HG02759 (cell line): Measurements from ENCODE around the gene DDX42.
"Not testable (repeated sequence)": the region's sequence is repeated elsewhere in the genome, so short reads cannot be mapped to it uniquely, and the experiment has no call there.

Source experiments
- ATAC-seq: cut with Tn5 transposase; IDR thresholded peaks from one replicate; pipeline ENCODE4 v1.9.1; 2021; ENCODE audit warnings: mild to moderate bottlenecking, moderate library complexity; ENCODE audit not compliant: unreplicated experiment

DDX42 gene

GRCh38 chr17:63774969-63775265 lies 947 bp downstream of the DDX42 start:
- ATAC-seq = no peak

DNA sequence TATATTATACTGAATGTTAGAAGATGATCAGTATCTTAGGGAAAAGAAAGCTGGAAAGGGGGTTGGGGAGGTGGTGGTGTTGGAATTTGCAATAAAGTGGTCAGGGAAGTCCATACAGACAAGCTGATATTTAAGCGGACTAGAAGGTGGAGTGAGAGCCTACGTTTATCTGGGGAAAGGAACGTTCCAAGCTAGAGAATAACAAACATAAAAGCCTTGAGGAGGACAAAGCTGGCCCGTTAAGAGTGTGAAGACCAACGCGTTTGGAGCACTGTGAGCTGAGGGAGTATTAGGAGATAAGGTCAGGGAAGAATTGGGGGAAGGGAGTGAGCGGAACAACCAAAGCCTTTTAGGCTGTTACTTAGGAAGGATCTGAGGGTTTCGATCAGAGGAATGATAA lies 1.4 kb downstream of the DDX42 start:
- ATAC-seq = no peak

DNA sequence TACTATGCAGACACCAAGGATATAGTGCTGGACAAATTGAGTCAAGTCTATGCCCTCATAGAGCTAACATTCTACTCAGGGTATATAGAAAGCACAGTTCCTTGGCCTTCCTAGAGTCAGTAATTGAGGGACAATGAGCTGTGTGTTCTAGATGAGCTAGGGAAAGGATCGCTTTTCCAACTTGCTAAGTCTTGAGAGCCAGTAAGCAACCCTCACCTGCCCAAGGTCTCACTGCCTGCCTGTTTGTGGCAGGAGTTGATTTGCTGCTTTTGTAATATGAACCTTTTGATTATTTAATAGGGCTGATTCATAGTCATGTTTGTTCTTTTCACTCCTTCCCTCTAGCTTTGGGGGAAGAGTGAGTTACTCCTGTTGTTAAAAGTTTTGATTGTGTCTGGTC lies 6.5 kb downstream of the DDX42 start:
- ATAC-seq = no peak

DNA sequence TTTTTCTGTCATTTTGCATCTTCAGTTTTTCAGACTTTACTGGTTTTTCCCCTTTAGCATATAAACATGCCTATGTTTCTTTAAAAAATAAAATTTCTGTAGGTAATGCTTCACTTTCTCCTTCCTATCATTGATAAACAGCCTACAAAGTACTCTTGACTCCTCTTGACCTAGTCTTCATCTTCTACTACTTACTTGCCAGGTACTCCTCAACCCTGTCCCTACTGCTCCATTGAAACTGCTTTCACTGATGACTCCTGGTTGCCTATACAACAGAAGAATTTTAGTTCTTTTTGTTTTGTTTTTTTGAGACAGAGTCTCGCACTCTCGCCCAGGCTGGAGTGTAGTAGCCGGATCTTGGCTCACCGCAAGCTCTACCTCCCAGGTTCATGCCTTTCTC lies 7.0 kb downstream of the DDX42 start:
- ATAC-seq = no peak

DNA sequence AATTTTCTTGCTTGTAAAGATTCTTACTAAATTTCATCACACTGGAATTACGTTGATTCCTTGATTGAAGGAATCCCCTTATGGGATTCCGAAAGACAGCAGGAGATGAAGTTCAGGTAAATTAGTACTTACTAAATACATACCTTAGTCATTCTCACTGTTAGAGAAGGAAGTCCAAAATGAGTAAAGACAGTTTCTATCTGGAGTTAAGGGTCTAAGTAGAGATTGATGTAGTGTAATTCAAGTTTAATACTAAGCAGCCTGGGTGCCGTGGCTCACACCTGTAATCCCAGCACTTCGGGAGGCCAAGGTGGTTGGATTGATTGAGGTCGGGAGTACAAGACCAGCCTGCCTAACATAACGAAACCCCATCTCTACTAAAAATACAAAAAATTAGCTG lies 9.6 kb downstream of the DDX42 start:
- ATAC-seq = no peak

GRCh38 chr17:63785556-63785955 lies 11.6 kb downstream of the DDX42 start:
- no peak for ATAC-seq

- ATAC-seq = no peak
Observed at GRCh38 chr17:63786117-63786516, 12.1 kb downstream of the DDX42 start.

DNA sequence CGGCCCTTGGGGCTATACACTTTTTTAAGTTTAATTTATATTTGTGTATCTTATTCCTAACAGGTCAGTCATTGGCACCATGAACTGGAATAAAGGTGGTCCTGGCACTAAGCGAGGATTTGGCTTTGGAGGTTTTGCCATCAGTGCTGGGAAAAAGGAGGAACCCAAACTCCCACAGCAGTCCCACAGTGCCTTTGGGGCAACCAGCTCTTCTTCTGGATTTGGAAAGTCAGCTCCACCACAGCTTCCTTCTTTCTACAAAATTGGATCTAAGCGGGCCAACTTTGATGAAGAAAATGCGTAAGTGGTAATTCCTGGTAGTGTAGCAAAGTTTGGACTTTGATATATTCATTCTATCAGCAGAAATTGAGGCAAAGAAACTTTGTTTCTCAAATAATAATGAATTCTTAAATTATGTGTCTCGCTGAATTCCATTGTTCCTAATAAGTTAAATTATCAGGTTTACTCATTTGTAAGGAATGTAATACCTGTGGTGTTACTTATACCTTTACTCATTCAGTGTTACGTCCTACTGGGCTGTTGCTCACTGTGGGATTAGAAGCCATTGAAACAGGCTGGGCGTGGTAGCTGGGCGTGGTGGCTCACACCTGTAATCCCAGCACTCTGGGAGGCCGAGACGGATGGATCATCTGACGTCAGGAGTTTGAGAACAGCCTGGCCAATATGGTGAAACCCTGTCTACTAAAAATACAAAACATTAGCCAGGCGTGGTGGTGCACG lies 13.2 kb downstream of the DDX42 start:
- no peak for ATAC-seq

DNA sequence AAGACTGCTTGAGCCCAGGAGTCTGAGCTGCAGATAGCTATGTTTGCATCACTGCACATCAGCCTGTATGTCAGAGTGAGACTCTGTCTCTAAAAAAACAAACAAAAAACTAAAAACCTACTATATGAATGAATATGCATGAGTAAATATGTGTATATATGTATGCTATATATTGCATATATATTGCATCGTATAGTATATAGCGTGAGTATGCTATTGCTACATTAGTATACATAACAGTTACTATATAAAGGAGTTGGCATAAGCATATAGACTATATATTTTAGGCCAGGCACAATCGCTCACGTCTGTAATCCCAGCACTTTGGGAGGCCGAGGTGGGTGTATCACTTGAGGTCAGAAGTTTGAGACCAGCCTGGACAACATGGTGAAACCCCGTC lies 16.1 kb downstream of the DDX42 start:
- no peak for ATAC-seq

- no peak for ATAC-seq
Observed at GRCh38 chr17:63792055-63792729, 18.2 kb downstream of the DDX42 start.

GRCh38 chr17:63796375-63796774 lies 22.4 kb downstream of the DDX42 start:
- not testable (repeated sequence) for ATAC-seq

- no peak for ATAC-seq
Observed at GRCh38 chr17:63798572-63799106, 24.7 kb downstream of the DDX42 start.

GRCh38 chr17:63800783-63801182 lies 26.8 kb downstream of the DDX42 start:
- ATAC-seq = no peak

- no peak for ATAC-seq
Observed at GRCh38 chr17:63804328-63804727, 30.4 kb downstream of the DDX42 start.

GRCh38 chr17:63805591-63805990 lies 31.6 kb downstream of the DDX42 start:
- ATAC-seq = no peak

- ATAC-seq = no peak
Observed at GRCh38 chr17:63809970-63810369, 36.0 kb downstream of the DDX42 start.

- ATAC-seq = no peak
Observed at GRCh38 chr17:63816123-63816522, 42.2 kb downstream of the DDX42 start.

- ATAC-seq = no peak
Observed at GRCh38 chr17:63816669-63817068, 42.7 kb downstream of the DDX42 start.

DNA sequence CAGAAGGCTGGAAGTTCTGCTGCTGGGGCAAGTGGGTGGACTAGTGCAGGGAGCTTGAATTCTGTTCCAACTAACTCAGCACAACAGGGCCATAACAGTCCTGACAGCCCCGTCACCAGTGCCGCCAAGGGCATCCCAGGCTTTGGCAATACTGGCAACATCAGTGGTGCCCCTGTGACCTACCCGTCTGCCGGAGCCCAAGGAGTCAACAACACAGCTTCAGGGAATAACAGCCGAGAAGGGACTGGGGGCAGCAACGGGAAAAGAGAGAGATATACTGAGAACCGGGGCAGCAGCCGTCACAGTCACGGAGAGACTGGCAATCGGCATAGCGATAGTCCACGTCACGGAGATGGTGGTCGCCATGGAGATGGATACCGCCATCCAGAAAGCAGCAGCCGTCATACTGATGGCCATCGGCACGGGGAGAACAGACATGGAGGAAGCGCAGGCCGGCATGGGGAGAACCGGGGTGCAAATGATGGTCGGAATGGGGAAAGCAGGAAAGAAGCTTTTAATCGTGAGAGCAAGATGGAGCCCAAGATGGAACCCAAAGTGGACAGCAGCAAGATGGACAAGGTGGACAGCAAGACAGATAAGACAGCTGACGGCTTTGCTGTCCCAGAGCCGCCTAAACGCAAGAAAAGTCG lies 43.9 kb downstream of the DDX42 start:
- no peak for ATAC-seq

DNA sequence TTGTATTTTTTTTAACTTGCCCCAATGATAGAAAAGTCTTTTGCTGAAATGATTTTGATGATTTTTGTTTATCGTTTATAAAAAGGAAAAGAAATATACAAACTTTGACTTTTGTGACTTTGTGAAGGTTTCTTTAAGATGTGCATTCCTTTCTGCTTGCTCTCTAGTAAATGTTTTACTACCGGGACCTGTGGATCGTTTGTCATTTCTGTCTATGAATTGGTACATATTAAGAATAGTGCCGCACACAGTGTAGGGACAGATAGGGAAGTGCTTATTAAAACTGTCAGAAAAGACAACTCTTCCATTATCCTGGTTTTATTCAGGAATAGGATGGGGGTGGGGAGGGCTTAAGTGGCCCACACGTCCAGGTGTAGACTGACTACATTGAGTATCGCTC lies 45.2 kb downstream of the DDX42 start:
- ATAC-seq = no peak

GRCh38 chr17:63819585-63820537 lies 45.9 kb downstream of the DDX42 start:
- no peak for ATAC-seq
